Stimulated activated naive CD8-positive, alpha-beta T cell treated with anti-CD3 and anti-CD28 coated beads, Interleukin-15, amount 100 ng/mL, for 72 hours (primary cell): ENCODE measurements around the gene ACP5.
"Not testable (repeated sequence)": the region's sequence is repeated elsewhere in the genome, so short reads cannot be mapped to it uniquely, and the experiment has no call there.

ENCODE experiments used
- ATAC-seq: fragments of 150-1000 bp; cut with Tn5 transposase; 2 replicates; pipeline ENCODE4 v1.10.0; 2021; ENCODE audit warnings: mild to moderate bottlenecking, moderate library complexity
- DNase-seq, 2 donors: peaks; one replicate each; pipeline ENCODE4 v3.0.0; 2021 to 2022
- H3K27ac Mint-ChIP-seq, 2 donors: one replicate each; pipeline ENCODE4 v1.8.0; 2022; ENCODE audit warnings: mild to moderate bottlenecking in 2 of 2, mixed read lengths in 2 of 2, moderate library complexity in 2 of 2
- H3K27me3 Mint-ChIP-seq: one replicate; pipeline ENCODE4 v1.8.0; 2022; ENCODE audit warnings: mixed read lengths
- H3K4me1 Mint-ChIP-seq: one replicate; pipeline ENCODE4 v1.8.0; 2022; ENCODE audit warnings: mild to moderate bottlenecking, mixed read lengths
- H3K4me3 Mint-ChIP-seq, 2 donors: one replicate each; pipeline ENCODE4 v1.8.0; 2022; ENCODE audit warnings: mild to moderate bottlenecking in 2 of 2, mixed read lengths in 2 of 2, moderate library complexity in 1 of 2
- H3K9me3 Mint-ChIP-seq, 2 donors: one replicate each; pipeline ENCODE4 v1.8.0; 2022; ENCODE audit warnings: mixed read lengths in 2 of 2

The ACP5 gene

GRCh38 chr19:11594084-11594483 lies 16.6 kb upstream of the ACP5 start:
- Mint-ChIP-seq H3K27ac (no peak overlapping the region), H3K4me1 (peaks cover 29% of the 10 kb centered on the region), H3K4me3 (no peak overlapping the region), H3K9me3 (no peaks in the 10 kb centered on the region), H3K27me3 (no peaks in the 10 kb centered on the region)
- ATAC-seq (no peak), DNase-seq (no peak)

- DNase-seq (no peak), ATAC-seq (peak; percentile 40)
- Mint-ChIP-seq H3K4me1 (peaks cover 22% of the 10 kb centered on the region), H3K27me3 (no peaks in the 10 kb centered on the region), H3K27ac (no peak overlapping the region), H3K9me3 (no peaks in the 10 kb centered on the region), H3K4me3 (no peak overlapping the region)
Measured at GRCh38 chr19:11587975-11588631, 10.7 kb upstream of the ACP5 start.

- H3K4me3 Mint-ChIP-seq: no peak overlapping the region
- H3K27ac Mint-ChIP-seq: peak overlapping the region in 1 of 2 donors; percentile 85
- H3K4me1 Mint-ChIP-seq: peaks cover 23% of the 10 kb centered on the region
- DNase-seq (peak; percentile 78 to 84), ATAC-seq (peak; percentile 91)
- no peaks in the 10 kb centered on the region for H3K27me3 Mint-ChIP-seq
- no peaks in the 10 kb centered on the region for H3K9me3 Mint-ChIP-seq
Measured at GRCh38 chr19:11587302-11587974, 10.0 kb upstream of the ACP5 start.

DNA sequence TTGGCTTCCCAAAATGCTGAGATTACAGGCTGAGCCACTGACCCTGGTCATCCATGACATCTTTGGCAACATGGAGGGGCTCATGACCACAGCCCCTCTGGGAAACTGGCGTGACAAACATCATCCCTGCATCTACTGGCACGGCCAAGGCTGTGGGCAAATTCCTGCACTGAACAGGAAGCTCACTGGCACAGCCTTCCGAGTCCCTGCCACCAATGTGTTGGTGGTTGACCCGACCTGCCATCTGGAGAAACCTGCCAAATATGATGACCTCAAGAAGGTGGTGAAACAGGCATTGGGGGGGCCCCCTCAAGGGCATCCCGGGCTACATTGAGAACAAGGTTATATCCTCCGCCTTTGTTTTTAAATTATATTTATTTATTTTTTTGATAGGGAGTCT lies 8.9 kb upstream of the ACP5 start:
- H3K27ac Mint-ChIP-seq: no peak overlapping the region
- peaks cover 34% of the 10 kb centered on the region for H3K4me1 Mint-ChIP-seq
- DNase-seq: no peak

DNA sequence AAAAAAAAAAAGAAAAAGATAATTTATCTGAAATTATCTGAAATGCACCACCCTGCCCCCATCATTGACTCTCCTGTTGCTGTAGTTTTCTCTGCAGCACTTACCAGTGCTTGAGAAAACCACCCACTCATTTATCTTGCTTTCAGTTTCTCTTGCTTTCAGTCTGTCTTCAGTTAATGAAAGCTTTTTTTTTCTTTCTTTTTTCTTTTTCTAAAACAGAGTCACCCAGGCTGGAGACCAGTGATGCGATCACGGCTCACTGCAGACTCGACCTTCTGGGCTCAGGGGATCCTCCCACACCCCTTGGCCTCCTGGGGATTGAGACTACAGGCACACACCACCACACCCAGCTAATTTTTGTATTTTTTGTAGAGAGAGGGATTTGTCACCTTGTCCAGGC lies 4.3 kb upstream of the ACP5 start:
- ATAC-seq (peak; percentile 89), DNase-seq (peak in 1 of 2 donors; percentile 67)
- H3K27me3 Mint-ChIP-seq: no peaks in the 10 kb centered on the region
- H3K4me1 Mint-ChIP-seq: peaks cover 66% of the 10 kb centered on the region
- peak overlapping the region; percentile 74 to 81 for H3K4me3 Mint-ChIP-seq
- peak overlapping the region; percentile 95 to 97 for H3K27ac Mint-ChIP-seq
- no peaks in the 10 kb centered on the region for H3K9me3 Mint-ChIP-seq

More for the DNA sequence above, 8.9 kb upstream of the ACP5 start:
- no peak for ATAC-seq
- Mint-ChIP-seq H3K27me3 (no peaks in the 10 kb centered on the region), H3K4me3 (no peak overlapping the region), H3K9me3 (no peaks in the 10 kb centered on the region)

DNA sequence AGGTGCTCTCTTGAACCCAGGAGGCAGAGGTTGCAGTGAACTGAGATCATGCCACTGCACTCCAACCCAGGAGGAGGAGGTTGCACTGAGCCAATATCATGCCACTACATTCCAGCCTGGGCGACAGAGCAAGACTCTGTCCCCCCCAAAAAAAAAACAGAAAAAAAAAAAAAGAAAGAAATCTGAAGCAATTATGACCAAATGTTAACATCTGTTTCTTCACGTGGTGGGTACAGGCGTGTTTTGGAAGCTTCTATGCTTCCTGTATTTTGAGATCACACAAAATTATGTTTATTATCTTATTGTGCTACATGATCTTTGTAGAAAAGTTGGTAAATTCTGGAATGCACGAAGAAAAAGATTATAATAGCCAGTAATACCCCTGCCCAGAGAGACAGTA lies 2.7 kb upstream of the ACP5 start:
- H3K9me3 Mint-ChIP-seq: no peaks in the 10 kb centered on the region
- H3K4me3 Mint-ChIP-seq: no peak overlapping the region
- DNase-seq (no peak), ATAC-seq (no peak)
- H3K27me3 Mint-ChIP-seq: no peaks in the 10 kb centered on the region
- no peak overlapping the region for H3K27ac Mint-ChIP-seq
- H3K4me1 Mint-ChIP-seq: peaks cover 74% of the 10 kb centered on the region

DNA sequence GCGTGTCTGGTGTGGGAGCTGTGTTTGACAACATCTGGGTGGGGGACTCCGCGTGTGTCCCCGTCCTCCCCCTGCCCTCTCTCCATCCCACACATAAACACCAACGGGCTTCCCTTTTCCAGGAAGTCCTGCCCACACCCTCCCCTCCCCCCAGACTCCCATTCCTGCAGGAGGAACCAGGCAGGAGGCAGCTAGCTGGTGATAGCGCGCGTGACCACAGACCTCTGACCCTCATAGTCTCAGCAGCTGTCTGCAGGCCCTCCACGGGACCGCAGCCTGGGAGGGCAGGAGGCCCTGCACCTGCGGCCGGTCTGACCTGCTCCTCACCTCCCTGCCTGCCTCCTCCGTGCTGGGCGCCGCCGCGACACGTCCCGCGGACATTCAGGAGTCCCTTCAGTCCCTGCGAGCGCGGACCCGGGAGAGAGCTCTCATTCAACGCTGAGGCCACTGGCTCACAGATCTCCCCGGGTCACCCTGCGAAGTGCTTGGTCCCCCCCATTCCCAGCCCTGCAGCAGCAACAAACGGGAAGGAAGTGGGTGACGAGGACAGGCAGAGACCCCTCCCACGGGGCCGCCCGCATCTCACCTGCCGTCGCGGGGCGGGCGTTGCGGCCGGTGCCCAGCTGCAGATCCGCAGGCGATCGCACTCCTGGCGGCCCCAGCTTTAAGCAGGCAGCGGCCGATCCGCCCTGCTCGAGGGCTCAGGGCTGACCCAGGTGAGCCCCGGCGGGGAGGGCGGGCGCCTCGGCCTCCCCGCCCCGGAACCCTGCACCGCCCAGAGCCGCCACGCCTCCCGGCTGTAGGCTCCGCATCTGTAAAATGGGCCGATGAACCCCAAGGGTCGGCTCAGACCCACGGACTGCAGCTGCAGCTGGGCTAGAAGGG lies 1.1 kb upstream of the ACP5 start:
- Mint-ChIP-seq H3K4me3 (peak overlapping the region; percentile 81 to 85), H3K4me1 (peaks cover 76% of the 10 kb centered on the region), H3K27ac (peak overlapping the region; percentile 13 to 44), H3K9me3 (no peaks in the 10 kb centered on the region), H3K27me3 (no peaks in the 10 kb centered on the region)
- ATAC-seq (peak; percentile 54), DNase-seq (no peak)

DNA sequence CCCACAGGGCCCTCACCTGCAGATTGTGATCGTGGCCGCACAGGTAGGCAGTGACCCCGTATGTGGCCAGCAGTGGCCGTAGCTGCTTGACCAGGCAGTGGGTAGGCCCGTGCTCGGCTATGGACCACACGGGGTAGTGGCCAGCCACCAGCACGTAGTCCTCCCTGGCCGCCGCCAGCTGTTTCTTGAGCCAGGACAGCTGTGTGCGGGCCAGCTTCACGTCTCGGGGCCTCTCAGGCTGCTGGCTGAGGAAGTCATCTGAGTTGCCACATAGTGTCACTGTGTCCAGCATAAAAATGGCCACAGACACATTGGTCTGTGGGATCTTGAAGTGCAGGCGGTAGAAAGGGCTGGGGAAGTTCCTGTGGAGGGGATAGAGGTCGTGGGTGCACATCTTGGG lies 1.2 kb downstream of the ACP5 start:
- no peak for DNase-seq
- ATAC-seq: no peak
- Mint-ChIP-seq H3K4me3 (no peak overlapping the region), H3K27ac (no peak overlapping the region), H3K4me1 (peaks cover 60% of the 10 kb centered on the region), H3K9me3 (no peaks in the 10 kb centered on the region), H3K27me3 (no peaks in the 10 kb centered on the region)

DNA sequence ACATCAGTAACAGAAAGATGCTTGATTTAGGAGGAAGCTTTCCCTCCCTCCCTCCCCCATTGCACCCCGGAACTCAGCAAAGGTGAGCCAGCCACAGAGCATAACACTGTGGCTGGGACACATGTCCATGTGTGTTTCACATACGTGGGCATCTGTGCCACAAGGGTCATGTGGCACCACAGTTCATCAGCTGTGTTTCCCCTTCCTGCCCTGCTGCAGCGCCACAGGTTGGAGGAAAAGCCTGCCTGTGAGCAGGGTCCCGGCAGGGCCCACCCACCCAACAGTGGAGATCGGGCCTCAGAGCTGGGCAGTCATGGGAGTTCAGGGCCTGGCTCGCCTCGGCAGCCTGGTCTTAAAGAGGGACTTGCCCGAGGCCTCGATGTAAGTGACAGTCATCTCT lies 2.8 kb downstream of the ACP5 start:
- Mint-ChIP-seq H3K9me3 (no peaks in the 10 kb centered on the region), H3K27me3 (no peaks in the 10 kb centered on the region), H3K27ac (no peak overlapping the region), H3K4me3 (peak overlapping the region; percentile 15 to 21), H3K4me1 (peaks cover 45% of the 10 kb centered on the region)
- ATAC-seq: peak; percentile 95
- peak in 1 of 2 donors; percentile 61 for DNase-seq

- H3K9me3 Mint-ChIP-seq, H3K4me3 Mint-ChIP-seq, H3K27me3 Mint-ChIP-seq, DNase-seq, H3K27ac Mint-ChIP-seq, ATAC-seq: not testable (repeated sequence)
- H3K4me1 Mint-ChIP-seq: peaks cover 38% of the 10 kb centered on the region
Measured at GRCh38 chr19:11573763-11574162, 3.7 kb downstream of the ACP5 start.

DNA sequence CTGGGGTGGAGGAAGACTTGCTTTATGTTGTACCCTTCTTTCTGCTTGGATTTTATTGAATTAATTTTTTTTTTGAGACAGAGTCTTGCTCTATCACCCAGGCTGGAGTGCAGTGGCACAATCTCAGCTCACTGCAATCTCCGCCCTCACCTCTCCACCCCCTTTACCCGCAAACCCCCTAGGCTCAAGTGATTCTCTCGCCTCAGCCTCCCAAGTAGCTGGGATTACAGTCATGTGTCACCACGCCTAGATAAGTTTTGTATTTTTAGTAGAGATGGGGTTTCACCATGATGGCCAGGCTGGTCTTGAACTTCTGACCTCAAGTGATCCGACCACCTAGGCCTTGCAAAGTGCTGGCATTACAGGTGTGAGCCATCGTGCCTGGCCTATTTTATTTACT lies 4.1 kb downstream of the ACP5 start:
- peaks cover 37% of the 10 kb centered on the region for H3K4me1 Mint-ChIP-seq
- H3K27ac Mint-ChIP-seq: not testable (repeated sequence)

DNA sequence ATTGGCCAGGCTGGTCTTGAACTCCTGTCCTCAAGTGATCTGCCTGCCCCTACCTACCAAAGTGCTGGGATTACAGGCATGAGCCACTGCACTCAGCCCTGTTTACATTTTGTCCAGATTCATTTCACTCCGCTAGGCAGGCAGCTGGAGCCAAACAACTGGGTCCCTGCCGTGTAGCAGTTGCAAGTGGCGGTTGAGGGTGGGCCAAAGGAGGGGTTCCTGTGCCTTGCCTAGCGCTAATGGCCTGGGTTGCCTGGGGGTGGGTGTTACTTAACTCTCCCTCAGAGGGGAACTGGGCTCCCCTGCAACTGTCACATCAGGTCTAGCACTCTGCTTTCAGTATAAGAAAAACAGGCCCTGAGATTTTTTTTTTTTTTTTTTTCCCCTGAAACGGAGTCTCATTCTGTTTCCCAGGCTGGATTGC lies 7.4 kb downstream of the ACP5 start:
- ATAC-seq (no peak), DNase-seq (no peak)
- Mint-ChIP-seq H3K27me3 (no peaks in the 10 kb centered on the region), H3K9me3 (no peaks in the 10 kb centered on the region), H3K4me3 (no peak overlapping the region), H3K27ac (no peak overlapping the region), H3K4me1 (peaks cover 23% of the 10 kb centered on the region)

More for the DNA sequence above, 4.1 kb downstream of the ACP5 start:
- H3K27me3 Mint-ChIP-seq, DNase-seq, H3K4me3 Mint-ChIP-seq, ATAC-seq, H3K9me3 Mint-ChIP-seq: not testable (repeated sequence)

DNA sequence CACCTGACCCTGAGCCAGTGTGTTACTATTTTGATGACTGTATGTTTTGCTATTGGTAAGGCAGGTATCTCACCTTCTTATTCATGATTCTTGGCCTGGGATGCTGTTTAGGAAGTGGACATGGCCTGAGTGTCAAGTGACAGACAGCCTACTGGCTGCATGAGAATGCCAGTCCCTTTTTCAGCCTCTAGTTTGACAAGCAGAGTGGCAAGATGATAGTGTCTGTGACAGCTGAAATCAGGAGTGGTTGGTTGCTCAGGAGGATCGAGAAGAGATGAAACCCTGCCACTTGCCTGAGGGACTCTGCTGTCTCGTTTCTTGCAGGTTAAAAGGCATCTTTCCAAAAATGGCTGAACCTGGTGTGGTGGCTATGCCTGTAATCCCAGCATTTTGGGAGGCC lies 11.3 kb downstream of the ACP5 start:
- H3K4me3 Mint-ChIP-seq: no peak overlapping the region
- no peak for DNase-seq
- no peaks in the 10 kb centered on the region for H3K27me3 Mint-ChIP-seq
- no peak for ATAC-seq
- H3K9me3 Mint-ChIP-seq: no peaks in the 10 kb centered on the region
- no peak overlapping the region for H3K27ac Mint-ChIP-seq
- peaks cover 25% of the 10 kb centered on the region for H3K4me1 Mint-ChIP-seq

- not testable (repeated sequence) for H3K27me3 Mint-ChIP-seq, ATAC-seq, H3K4me3 Mint-ChIP-seq, DNase-seq, H3K9me3 Mint-ChIP-seq
- Mint-ChIP-seq H3K4me1 (peaks cover 25% of the 10 kb centered on the region), H3K27ac (peak overlapping the region in 1 of 2 donors; percentile 48)
Measured at GRCh38 chr19:11565649-11565980, 11.8 kb downstream of the ACP5 start.

- peaks cover 34% of the 10 kb centered on the region for H3K4me1 Mint-ChIP-seq
- not testable (repeated sequence) for H3K27ac Mint-ChIP-seq, H3K27me3 Mint-ChIP-seq
Measured at GRCh38 chr19:11564082-11564807, 13.2 kb downstream of the ACP5 start.

More at GRCh38 chr19:11564082-11564807, 13.2 kb downstream of the ACP5 start:
- H3K4me3 Mint-ChIP-seq, ATAC-seq, DNase-seq, H3K9me3 Mint-ChIP-seq: not testable (repeated sequence)
